CD4-positive, alpha-beta T cell treated with Interleukin-1 beta for 1 hour (primary cell): ENCODE measurements around the gene EFCC1.
A peak's percentile ranks its signal among the peaks of the same experiment; 100 is the strongest.

Experiments
- DNase-seq, 2 donors: peaks; one replicate each; pipeline ENCODE4 v3.0.0-alpha.2; 2020 to 2022

The EFCC1 gene, protein sequence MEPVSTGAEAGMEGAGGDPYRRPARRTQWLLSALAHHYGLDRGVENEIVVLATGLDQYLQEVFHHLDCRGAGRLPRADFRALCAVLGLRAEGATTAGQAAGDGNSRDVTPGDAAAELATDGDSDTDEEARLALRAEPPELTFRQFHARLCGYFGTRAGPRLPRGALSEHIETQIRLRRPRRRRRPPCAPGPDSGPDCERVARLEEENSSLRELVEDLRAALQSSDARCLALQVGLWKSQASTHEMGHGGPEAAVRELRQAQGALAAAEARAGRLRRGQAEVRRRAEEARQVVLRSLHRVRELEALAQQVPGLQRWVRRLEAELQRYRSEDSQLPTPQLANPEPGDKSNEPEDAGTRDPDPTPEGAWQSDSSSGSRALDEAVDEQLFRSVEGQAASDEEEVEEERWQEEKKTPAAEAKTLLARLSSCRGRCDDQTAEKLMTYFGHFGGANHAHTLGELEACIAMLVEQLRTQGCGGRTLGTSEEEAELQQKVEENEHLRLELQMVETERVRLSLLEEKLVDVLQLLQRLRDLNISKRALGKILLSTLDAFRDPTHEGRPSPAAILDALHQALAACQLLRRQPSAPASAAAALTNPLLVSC

DNA sequence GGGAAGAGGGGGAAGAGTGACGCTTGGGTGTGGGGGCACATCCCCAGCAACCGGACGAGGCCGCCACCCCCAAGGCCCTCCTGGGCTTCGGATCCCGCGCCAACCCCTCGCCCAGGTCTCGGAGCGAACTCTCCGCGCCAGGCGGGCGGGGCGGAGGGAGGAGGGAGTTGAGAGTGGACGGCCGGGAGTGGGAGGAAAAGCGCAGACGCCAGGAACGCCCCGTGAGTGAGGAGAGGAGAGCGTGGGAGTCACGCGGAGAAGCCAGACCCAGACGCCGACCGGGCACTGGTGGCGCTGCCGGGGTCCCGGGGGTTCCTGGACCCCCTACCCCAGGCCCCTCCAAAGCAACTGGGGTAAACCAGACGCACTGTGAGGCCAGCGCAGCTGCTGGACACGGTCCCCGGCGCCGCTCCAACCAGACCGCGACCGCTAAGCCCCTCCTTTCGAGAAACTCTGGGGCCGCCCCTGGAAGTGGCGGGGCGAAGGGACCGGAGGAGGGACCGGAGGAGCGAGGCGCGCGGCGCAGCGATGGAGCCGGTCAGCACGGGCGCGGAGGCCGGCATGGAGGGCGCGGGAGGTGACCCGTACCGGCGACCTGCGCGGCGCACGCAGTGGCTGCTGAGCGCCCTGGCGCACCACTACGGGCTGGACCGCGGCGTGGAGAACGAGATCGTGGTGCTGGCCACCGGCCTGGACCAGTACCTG lies at the start of gene EFCC1:
EFCC1 (plus strand) TSS at position 204 of the 705 bp plus-strand sequence; CDS start at position 529, 325 bp downstream.
- no peak for DNase-seq

DNA sequence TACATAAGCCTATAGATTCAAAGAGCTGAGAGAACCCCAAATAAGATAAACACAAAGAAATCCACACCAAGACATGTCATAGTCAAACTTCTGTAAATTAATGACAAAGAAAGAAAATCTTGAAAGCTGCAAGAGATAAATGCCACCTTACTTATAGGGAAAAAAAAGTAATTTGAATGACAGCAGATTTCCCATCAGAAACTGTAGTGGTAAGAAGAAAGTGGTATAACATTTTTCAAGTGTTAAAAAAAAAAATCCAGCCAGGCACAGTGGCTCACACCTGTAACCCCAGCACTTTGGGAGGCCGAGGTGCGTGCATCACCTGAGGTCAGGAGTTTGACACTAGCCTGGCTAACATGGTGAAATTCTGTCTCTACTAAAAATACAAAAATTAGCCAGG lies 44.7 kb upstream of the EFCC1 start:
- DNase-seq = no peak

DNA sequence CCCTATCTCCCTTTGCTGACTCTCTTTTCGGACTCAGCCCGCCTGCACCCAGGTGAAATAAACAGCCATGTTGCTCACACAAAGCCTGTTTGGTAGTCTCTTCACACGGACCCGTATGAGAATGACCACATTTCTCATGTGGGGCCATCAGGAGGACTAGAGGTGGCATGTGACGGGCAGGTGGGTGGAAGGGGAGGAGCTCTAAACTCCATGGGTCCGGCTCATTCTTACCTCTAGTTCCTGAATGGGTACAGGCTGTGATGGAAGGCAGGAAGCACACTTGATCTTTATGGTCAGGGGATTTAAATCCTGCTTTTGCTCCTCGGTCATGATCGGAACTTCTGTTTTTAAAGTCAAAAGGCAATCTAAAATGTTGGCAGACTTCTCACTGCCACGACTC lies 35.8 kb upstream of the EFCC1 start:
- no peak for DNase-seq

DNA sequence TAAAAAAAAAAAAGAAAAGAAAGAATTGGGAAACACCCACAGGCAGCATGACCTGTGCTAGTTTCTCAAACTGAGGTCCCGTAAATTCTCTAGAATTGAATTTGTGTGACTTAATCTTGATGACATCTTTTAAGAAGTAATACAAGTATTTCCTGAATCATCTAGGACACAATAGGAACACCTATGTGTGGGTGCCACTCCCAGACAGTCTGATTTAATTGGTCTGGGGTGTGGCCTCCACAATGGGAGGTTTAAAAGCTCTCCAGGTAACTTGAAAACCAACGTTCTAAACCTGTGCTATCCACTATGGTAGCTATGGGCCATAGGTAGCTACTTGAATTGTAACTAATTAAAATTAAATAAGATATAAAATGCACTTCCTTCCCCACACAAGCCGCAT lies 35.3 kb upstream of the EFCC1 start:
- no peak for DNase-seq

DNA sequence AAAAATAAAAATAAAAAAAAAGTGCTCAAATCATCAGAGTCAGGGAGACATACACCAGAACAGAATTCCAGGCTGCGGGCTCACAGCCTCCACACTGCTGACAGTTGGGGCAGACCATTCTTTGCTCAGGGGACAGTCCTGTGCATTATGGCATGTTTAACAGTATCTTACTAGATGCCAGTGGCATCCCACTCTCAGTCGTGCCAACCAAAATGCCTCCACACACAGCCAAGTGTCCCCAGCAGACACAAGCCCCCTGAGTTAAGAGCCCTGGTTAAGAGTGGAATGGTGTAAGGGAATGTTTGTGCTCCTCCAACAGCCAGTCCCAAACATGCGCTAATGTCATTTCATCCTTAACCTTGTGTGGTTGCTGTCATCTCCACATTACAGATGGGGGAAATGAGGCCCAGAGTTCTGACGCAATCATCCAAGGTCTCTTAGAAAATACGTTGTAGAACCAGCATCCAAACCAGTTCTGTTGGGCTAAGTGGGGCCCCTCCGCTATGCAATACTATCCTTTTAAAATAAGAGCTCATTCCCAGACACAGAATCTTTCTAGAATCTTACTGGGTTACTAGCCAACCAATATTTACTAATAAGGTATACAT lies 33.3 kb upstream of the EFCC1 start:
- DNase-seq = no peak

DNA sequence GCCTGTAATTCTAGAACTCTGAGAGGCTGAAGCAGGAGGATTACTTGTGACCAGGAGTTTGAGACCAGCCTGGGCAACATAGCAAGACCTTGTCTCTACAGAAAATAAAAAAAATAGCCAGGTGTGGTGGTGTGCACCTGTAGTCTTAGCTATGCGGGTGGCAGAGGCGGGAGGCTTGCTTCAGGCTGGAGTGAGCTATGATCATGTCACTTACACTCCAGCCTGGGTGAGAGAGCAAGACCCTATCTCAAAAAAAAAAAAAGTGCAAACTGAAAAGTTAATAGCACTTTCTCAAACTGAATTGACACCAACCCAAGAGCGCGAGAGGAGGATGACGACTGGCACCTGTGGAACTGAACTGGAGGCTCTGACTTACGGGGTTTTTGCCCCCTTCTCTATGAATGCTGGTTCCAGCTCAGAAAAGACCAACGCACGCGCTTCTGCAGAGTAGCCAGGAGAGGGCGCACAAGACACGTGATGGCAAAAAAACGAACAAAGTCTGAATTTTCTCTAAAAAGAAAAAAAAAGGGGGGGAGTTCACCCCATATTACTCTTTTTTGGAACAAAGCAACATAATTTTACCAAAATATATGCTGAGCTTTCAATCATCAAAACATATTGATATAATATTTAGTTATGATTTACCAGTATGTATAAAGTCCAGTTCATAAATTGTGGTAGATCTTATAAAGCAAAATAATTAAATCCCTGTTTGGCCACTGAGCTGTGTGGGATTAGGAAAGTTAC lies 30.9 kb upstream of the EFCC1 start:
- peak; percentile 65 to 71 for DNase-seq

DNA sequence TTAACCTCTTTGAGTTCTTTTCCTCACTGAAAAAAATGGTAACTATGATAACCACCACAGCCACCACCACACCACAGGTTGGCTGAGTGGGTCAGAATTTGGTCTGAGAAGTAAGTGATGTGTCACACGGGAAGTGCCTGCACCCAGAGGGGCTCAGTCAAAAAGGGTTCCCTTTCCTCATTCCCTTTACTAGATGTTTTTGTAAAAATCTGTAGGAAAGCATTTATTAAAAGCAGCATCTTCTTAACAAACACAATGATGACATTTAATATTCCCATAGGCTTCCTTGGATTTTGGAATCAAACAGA lies 30.4 kb upstream of the EFCC1 start:
- no peak for DNase-seq

DNA sequence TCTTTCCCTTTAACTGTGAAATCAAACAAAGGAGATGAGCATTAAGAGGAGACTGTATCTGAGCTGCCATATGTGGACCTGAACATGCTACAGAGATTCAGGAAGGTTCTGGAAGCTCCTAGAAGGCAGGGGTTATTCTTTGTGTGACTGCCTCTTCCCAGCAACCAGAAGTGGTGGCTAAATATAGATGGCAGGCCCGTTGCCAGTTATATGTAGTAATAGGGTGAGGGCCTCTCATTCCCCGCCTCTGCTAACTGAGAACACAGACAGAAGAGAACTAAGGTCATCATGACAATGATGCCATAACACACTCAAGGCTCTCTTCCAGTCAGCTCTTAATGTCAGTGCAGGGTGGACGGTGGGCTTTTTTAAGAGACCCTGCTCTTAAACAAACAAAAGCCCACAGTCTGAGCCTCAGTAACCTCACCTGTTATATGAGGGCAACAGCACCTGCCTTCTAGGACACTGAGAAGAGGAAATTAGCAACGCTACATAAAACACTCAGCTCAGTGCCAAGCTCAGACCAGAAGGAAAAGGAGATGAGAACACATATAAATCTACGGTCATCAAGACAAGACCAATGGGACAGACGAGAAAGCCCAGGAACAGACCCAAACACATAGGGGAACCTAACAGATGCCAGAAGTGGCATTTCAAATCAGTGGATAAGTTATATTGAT lies 29.5 kb upstream of the EFCC1 start:
- no peak for DNase-seq

DNA sequence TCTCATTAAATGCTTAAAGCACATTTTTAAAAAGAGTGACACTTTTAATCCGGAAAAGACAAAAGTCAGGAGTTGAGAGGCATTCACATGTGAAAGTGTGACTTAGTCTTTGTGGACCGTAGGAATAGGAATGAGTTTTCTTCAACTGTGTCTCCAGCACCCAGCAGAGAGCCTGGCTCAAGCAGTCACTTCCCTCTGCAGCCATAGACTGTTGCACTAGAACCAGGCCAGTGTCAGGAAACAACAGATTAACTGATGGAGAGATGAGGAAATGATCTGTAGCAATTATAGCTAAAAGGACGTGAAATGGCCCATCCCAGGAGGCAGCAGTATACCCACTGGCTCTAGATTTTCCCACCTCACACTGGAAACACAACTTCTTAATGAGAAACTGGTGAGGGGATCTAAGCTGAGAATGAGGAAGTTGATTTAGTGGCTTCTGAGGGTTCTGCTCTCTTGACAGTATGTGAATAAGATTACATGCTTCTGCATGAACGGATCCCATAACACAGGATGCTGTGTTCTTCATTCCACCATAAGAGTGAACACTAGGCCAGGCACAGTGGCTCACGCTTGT lies 27.0 kb upstream of the EFCC1 start:
- no peak for DNase-seq

DNA sequence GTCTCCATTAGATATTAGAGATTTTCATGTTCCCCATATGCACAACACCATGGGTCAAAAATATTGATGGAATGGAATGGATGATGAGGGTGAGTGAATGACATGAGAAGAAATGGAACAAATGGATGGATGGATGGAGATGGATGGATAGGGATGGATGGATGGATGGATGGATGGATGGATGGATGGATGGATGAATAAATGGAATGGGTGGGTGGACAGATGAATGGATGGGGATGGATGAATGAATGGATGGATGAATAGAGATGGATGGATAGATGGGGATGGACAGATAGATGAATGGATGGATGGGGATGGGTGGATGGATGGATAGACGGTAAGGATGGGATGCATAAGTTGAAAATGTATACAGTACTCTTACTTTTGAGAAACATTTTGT lies 25.8 kb upstream of the EFCC1 start:
- DNase-seq = no peak

DNA sequence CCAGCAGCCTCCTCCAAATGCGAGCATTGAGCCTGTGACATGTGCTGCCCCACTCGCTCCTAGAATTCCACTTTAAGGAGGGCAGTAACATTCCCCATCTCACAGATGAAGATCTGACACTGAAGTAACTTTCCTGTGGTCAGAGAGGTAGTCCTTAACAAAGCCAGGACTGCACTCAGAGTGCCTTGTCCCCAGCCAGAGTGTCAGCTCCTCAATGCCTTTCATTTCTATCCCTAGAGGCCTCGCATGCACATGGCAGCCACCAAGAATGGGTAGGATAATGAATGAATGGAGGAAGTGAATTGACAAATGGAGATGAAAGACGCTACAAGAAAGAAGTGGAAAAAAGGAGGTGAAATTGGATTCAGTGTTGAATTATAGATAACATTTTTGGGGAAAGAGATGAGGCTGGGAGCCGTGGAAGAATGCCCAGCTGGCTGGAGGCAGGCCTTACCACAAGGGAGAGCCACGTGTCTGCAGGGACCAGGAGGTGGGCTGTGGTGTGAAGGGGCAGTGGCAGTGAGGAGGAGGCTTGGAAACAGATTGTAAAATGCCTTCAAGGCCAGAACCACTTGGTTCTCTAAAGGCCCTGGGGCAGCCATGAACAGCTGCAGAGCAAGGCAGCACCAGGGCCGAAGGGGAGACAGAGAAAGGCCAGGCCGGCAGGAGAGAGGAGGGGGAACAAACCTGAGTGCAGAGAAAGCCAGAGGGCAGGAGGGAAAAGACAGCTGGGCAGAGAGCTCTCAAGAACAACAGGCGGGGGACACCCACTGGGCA lies 17.6 kb upstream of the EFCC1 start:
- DNase-seq = no peak

DNA sequence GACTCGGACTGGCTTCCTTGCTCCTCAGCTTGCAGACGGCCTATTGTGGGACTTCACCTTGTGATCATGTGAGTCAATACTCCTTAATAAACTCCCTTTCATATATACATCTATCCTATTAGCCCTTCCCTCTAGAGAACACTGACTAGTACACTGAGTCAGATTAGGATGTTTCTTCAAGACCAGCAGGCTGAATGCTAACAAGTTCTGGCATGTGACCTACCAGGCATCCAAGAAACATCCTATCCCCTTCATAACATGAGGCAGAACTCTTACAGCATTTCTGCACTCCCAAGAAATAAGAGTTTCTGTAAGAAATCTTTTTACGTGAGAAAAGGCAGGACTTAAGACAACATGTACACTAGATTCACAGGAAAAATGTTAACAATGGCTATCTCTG lies 16.5 kb upstream of the EFCC1 start:
- DNase-seq = no peak

DNA sequence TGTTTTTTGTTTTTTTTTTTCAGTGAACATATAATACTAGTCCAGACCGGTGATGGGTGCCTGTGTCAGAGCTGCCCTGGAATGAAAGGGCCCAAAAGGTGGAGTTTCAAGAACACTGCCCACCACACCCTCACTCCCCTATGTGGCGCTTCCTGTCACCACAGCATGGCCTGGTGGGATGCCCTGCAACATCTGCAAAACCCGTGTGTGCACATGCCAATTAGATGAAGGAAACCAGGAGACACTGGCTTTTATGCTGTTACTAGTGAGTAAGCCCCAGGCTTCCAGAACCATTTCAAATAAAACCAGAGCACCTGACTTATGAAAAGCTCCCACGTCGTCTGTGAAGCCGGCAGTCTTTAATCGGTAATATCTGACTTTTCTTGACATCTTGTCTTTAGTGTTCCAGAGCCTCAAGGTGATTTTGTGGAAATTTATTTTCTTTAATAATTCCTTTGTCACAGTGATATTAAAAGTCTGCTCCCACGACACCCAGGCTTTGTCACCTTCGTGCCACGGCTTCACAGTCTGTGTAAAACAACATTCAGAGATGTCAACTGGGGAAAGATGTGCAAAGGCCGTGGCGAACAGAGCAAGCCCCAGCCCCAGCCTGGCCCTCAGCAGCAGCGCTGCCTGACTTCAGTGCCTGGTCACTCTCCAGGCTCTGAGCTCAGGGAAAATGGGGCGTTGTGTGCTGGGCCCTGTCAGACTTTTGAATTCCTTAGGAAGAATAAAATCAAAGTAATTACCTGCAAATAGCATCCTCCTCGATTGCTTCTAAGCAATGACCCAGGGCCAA lies 13.6 kb upstream of the EFCC1 start:
- no peak for DNase-seq

DNA sequence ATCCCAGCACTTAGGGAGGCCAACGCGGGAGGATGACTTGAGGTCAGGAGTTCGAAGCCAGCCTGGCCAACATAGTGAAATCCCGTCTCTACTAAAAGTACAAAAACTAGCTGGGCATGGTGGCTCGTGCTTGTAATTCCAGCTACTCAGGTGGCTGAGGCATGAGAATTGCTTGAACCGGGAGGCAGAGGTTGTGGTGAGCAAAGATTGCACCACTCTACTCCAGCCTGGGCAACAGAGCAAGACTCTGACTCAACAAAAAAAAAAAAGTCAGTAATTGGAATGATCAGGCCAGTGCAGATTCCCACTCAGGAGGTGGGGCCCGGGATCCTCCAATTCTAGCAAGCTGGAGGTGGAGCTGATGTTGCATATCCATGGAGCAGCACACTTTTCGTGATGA lies 12.8 kb upstream of the EFCC1 start:
- DNase-seq = no peak

DNA sequence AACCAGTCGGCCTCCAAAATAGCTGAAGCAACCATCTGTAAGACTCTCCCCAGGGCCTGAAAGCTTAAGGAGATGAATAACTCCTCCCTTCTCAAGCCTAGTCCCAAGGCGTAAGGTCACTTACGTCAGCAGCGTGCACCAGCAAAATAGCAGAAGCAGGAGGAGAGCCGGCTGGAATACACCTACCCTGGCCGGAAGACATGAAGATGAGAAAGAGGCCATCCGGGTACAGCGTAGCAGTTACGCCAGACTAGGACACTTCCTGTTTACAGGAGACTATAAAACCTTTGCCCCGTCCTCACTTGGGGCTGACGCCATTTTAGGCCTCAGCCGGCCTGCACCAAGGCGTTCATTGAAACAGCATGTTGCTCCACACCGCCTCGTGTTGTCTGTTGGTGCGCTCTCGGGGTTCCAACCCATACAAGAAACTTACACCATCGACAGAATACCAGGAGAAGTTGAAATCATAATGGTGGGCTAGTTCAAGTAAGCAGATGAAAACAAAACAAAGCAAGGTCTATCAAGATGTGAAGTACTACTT lies 9.7 kb upstream of the EFCC1 start:
- DNase-seq = peak in 1 of 2 donors; percentile 67

DNA sequence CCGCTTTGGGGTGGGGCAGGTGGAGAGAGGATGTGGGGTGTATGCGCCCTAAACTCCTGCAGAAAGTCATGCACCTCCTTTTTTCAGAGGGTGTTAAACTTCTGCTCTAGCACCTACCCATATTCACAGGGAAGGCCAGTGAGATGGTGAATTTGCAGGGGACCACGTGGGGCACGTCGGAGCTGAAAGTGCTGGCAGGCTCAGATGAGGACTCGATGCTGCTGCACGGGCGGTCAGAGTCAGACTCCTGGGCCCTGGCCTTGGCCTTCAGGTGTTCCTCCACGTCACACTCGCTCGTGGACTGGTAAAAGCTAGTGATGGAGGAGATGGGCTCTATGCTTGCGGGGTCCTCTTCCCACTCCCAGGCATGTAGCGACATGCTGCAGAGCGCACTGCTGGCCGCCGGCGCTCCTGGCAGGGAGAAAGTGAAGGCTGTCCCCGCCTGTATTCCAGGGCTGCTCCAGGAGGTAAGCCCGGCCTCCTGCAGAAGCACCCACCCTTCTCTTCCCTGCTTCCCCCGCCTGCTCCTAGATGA lies 8.1 kb upstream of the EFCC1 start:
- DNase-seq = no peak

DNA sequence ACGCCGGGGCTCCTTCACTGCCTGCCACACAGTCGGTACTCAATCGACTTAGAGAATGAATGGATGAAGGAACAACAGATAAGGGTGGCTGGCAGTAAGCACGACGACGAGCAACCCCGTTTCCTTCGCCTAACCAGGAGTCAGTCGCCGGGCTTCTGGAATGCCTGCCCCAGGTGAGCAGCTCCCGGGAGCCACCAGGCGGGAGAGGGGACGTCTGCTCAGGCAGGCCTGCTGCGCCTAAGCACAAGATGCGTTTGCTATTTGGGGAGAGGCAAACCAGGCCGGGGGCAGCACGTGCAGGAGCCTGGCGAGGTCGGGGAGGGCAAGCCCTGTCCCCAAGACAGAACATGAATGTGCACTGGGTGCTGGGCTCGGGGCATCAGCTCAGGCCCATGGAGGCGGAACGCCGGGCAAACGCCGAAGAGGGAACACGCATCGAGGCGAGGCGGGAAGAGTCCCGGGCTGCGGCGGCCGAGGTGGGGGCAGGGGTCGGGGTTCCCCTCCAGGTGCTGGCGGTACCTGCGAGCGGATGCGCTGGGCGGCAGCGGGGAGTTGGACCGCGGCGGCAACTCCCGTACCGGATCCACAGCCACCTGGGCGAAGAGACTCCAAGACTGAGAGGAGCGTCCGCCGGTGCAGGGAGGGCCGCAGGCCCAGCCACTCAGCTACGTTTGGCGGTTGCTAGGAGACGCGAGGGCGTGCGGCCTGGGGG lies 7.5 kb upstream of the EFCC1 start, which contains the start of gene CFAP92:
CFAP92 (minus strand) TSS at position 616 of the 712 bp plus-strand sequence. CDS start 772 bp downstream, outside the sequence.
- DNase-seq = peak; percentile 93

DNA sequence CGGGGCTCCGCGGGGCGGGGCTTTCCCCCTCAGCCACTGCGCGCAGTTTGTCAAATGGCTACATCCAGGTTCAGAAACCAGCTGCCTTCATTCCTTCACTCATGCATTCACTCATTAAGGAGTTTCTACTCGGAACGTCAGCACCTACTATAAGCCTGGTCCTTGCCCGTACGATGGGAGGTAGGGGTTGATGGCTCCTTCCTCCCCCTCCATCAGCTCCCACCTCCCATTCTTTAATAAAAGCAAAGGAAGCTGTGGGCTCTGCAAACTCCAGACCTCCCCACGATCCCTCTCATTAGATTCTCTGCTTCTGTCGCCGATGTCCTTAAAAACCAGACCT lies 7.0 kb upstream of the EFCC1 start:
- DNase-seq = no peak
